H1 (cell line): ENCODE measurements around the gene PRKAG3. TPM values are rescaled to one million over a fixed set of nuclear protein-coding genes. Genes with fewer than 3 reads are reported as not detected.

Experiments
- CTCF ChIA-PET: fragments of 300-600 bp; sonication (Branson Sonifier 250); formaldehyde crosslinking; loops from one replicate; lab custom pipeline; 2021; ENCODE audit not compliant: partially characterized antibody; lab: Charles Lee
- POLR2A ChIA-PET: fragments of 300-600 bp; sonication (Branson Sonifier 250); formaldehyde crosslinking; loops from one replicate; lab custom pipeline; 2021; ENCODE audit warnings: inconsistent platforms; ENCODE audit not compliant: partially characterized antibody; lab: Charles Lee
- DNase-seq, 2 experiments: peaks; one replicate each; pipeline versions ENCODE4 v3.0.0 to v3.0.0-alpha.2; 2010 to 2022; ENCODE audit warnings: low spot score in 2 of 2, low read depth in 1 of 2, mixed read lengths in 1 of 2
- FAIRE-seq: peaks from 2 replicates; lab custom pipeline; 2011; peaks lifted over from hg19 to GRCh38; lab: Jason Lieb, UNC
- H2AFZ ChIP-seq: 2 replicates; pipeline ENCODE4 v1.8.1; 2012; ENCODE audit warnings: low read length, inconsistent platforms
- H2AK5ac ChIP-seq: 2 replicates; pipeline ENCODE4 v1.6.1; 2013; ENCODE audit warnings: low read depth, low read length
- H2BK120ac ChIP-seq: replicated peaks from 2 replicates; pipeline ENCODE3; 2013; ENCODE audit warnings: low read depth, low read length, inconsistent platforms
- H2BK12ac ChIP-seq: 2 replicates; pipeline ENCODE4 v1.6.1; 2013; ENCODE audit warnings: low read depth, low read length
- H2BK15ac ChIP-seq: 2 replicates; pipeline ENCODE4 v1.6.1; 2013; ENCODE audit warnings: low read length
- H2BK20ac ChIP-seq: 2 replicates; pipeline ENCODE4 v1.6.1; 2013; ENCODE audit warnings: low read length
- H2BK5ac ChIP-seq: 2 replicates; pipeline ENCODE4 v1.6.1; 2013; ENCODE audit warnings: low read depth, low read length
- H3K14ac ChIP-seq: 2 replicates; pipeline ENCODE4 v1.6.1; 2013; ENCODE audit warnings: inconsistent platforms; ENCODE audit not compliant: insufficient read length
- H3K18ac ChIP-seq: 2 replicates; pipeline ENCODE4 v1.6.1; 2013; ENCODE audit warnings: low read length; ENCODE audit errors: extremely low read depth
- H3K23ac ChIP-seq: 2 replicates; pipeline ENCODE4 v1.6.1; 2013; ENCODE audit warnings: inconsistent platforms; ENCODE audit not compliant: insufficient read length
- H3K23me2 ChIP-seq: 2 replicates; pipeline ENCODE4 v1.6.1; 2013; ENCODE audit warnings: low read depth, low read length
- H3K27ac ChIP-seq: 2 replicates; pipeline ENCODE4 v1.6.1; 2011; ENCODE audit warnings: low read depth, low read length, inconsistent platforms
- H3K27me3 ChIP-seq, 4 experiments: replicated peaks in 1 of 4; 1 replicate in 1 of 4; 2 replicates in 3 of 4; pipeline versions ENCODE4 v1.6.1 to v1.8.1; 2011 to 2013; ENCODE audit warnings: low read length in 3 of 4, mild to moderate bottlenecking in 3 of 4, inconsistent platforms in 2 of 4, mixed read lengths in 2 of 4, moderate library complexity in 1 of 4; ENCODE audit not compliant: control insufficient read depth in 3 of 4, insufficient read depth in 3 of 4; ENCODE audit errors: extremely low read depth in 1 of 4
- H3K36me3 ChIP-seq, 4 experiments: 2 replicates each; pipeline versions ENCODE4 v1.6.1 to v1.8.1; 2011 to 2013; ENCODE audit warnings: mild to moderate bottlenecking in 4 of 4, low read length in 3 of 4, moderate library complexity in 2 of 4, control low read depth in 1 of 4, inconsistent platforms in 1 of 4; ENCODE audit not compliant: insufficient read depth in 4 of 4, control insufficient read depth in 2 of 4
- H3K4ac ChIP-seq: replicated peaks from 2 replicates; pipeline ENCODE3; 2013; ENCODE audit warnings: low read length, low read depth, mixed read lengths, inconsistent platforms; ENCODE audit not compliant: insufficient read length
- H3K4me1 ChIP-seq, 4 experiments: replicated peaks in 1 of 4; 1 replicate in 1 of 4; 2 replicates in 3 of 4; pipeline versions ENCODE4 v1.6.1 to v1.8.1; 2011 to 2013; ENCODE audit warnings: low read length in 3 of 4, inconsistent platforms in 2 of 4, mixed read lengths in 1 of 4; ENCODE audit not compliant: insufficient read depth in 4 of 4, control insufficient read depth in 3 of 4
- H3K4me2 ChIP-seq, 2 experiments: 2 replicates each; pipeline versions ENCODE4 v1.6.1 to v1.8.1; 2011 to 2013; ENCODE audit warnings: low read depth in 2 of 2, low read length in 2 of 2, control low read depth in 1 of 2, inconsistent platforms in 1 of 2, mild to moderate bottlenecking in 1 of 2; ENCODE audit not compliant: insufficient read depth in 1 of 2
- H3K4me3 ChIP-seq, 4 experiments: fragments of 200-600, 300-600 bp in 1 of 4; sonication (generic), shearing (Covaris generic), sonication (Bioruptor Twin) in 1 of 4; 2 replicates each; pipeline versions ENCODE4 v1.5.1 to v1.8.1; 2011 to 2016; ENCODE audit warnings: low read length in 4 of 4, low read depth in 3 of 4, control low read depth in 2 of 4, inconsistent platforms in 2 of 4, mild to moderate bottlenecking in 2 of 4, mixed read lengths in 1 of 4, moderate library complexity in 1 of 4; ENCODE audit not compliant: insufficient read depth in 2 of 4; ENCODE audit errors: extremely low read depth in 1 of 4
- H3K56ac ChIP-seq: replicated peaks from 2 replicates; pipeline ENCODE3; 2013; ENCODE audit warnings: low read depth, mild to moderate bottlenecking, mixed read lengths, low read length, inconsistent platforms; ENCODE audit not compliant: insufficient read length
- H3K79me1 ChIP-seq: 2 replicates; pipeline ENCODE4 v1.6.1; 2013; ENCODE audit warnings: low read depth, low read length, control low read depth
- H3K79me2 ChIP-seq, 2 experiments: 2 replicates each; pipeline versions ENCODE4 v1.6.1 to v1.8.1; 2012 to 2013; ENCODE audit warnings: low read length in 2 of 2, mild to moderate bottlenecking in 2 of 2, inconsistent platforms in 1 of 2; ENCODE audit not compliant: insufficient read depth in 2 of 2, control insufficient read depth in 1 of 2
- H3K9ac ChIP-seq, 4 experiments: replicated peaks in 1 of 4; 1 replicate in 1 of 4; 2 replicates in 3 of 4; pipeline versions ENCODE4 v1.6.1 to v1.8.1; 2011 to 2013; ENCODE audit warnings: low read depth in 3 of 4, low read length in 3 of 4, control low read depth in 2 of 4, mild to moderate bottlenecking in 2 of 4, moderate library complexity in 2 of 4, inconsistent platforms in 1 of 4; ENCODE audit errors: extremely low read depth in 1 of 4
- H3K9me3 ChIP-seq, 2 experiments: 2 replicates each; pipeline versions ENCODE4 v1.6.1 to v1.8.1; 2012 to 2013; ENCODE audit warnings: mild to moderate bottlenecking in 2 of 2, moderate library complexity in 2 of 2, control low read depth in 1 of 2, inconsistent platforms in 1 of 2, low read depth in 1 of 2, low read length in 1 of 2, mixed read lengths in 1 of 2; ENCODE audit not compliant: insufficient read depth in 2 of 2
- H4K20me1 ChIP-seq, 2 experiments: replicated peaks in 1 of 2; 2 replicates each; pipeline versions ENCODE3 to v1.8.1; 2011 to 2013; ENCODE audit warnings: inconsistent platforms in 2 of 2, low read length in 2 of 2, mild to moderate bottlenecking in 1 of 2; ENCODE audit not compliant: insufficient read depth in 2 of 2, control insufficient read depth in 1 of 2
- H4K5ac ChIP-seq: 2 replicates; pipeline ENCODE4 v1.6.1; 2013; ENCODE audit warnings: low read length, low read depth, mixed read lengths, inconsistent platforms; ENCODE audit not compliant: insufficient read length
- H4K8ac ChIP-seq: 2 replicates; pipeline ENCODE4 v1.8.0; 2013; ENCODE audit warnings: mild to moderate bottlenecking, moderate library complexity, low read length, inconsistent platforms; ENCODE audit not compliant: insufficient read depth; ENCODE audit errors: extremely low read depth
- H4K91ac ChIP-seq: replicated peaks from 2 replicates; pipeline ENCODE3; 2013; ENCODE audit warnings: low read length, mixed read lengths, inconsistent platforms; ENCODE audit not compliant: insufficient read length
- FOSL1 ChIP-seq: IDR thresholded peaks from 2 replicates; pipeline ENCODE4 v1.6.1; 2011; ENCODE audit warnings: mild to moderate bottlenecking, low read depth, low read length, moderate library complexity; ENCODE audit not compliant: insufficient read depth
- WGBS, 2 experiments: shearing (Covaris generic) in 1 of 2; methylation state at CpG; one replicate each; pipeline versions ENCODE4 v1.1.6 to v1.1.7; 2013 to 2015; ENCODE audit warnings: low lambda C conversion rate in 2 of 2, mixed read lengths in 2 of 2, inconsistent platforms in 1 of 2, low coverage in 1 of 2, missing lambda C conversion rate in 1 of 2; ENCODE audit not compliant: insufficient replicate concordance in 2 of 2, insufficient coverage in 1 of 2, insufficient read length in 1 of 2; ENCODE audit errors: extremely low coverage in 1 of 2, missing lambda C conversion rate in 1 of 2; 5-methylcytosine and 5-hydroxymethylcytosine counted together
- polyA plus RNA-seq, 7 experiments: library from polyadenylated mRNA; depleted of rRNA in 3 of 7; stranded (reverse) in 5 of 7; unstranded in 2 of 7; fragments of >200 nt in 5 of 7; fragments of 200-250 nt in 2 of 7; gene quantifications; 1 replicate in 5 of 7; 2 replicates in 1 of 7; 4 replicates in 1 of 7; pipeline versions ENCODE4 v1.2.1 to v1.2.3, GENCODE V29; 2011 to 2013; ENCODE audit warnings: missing spikeins in 2 of 7, mixed read lengths in 2 of 7
- total RNA-seq: library from RNA; stranded (reverse); fragmentation: NEBNext Ultra II Directional; extraction: Animal tissue kit (Norgen Biotek cat#: 25700); gene quantifications from 2 replicates; pipeline ENCODE4 v1.2.1, GENCODE V29; 2021

Gene PRKAG3
- total and polyA plus RNA-seq, 2 of the 8 experiments (the other 6 are each of a cell fraction or from before 2014, with no cell fraction given): not detected

GRCh38 chr2:218837495-218837894 lies 5.9 kb upstream of the PRKAG3 start:
- Histone ChIP-seq H3K4me3 (no peak overlapping the region), H2BK15ac (no peak overlapping the region), H2BK120ac (no peak overlapping the region), H3K4me1 (peaks cover 0 to 3% (median 0%) of the 10 kb centered on the region in 4 experiments; a peak in 1 of 7 replicates)
- CTCF ChIA-PET: interaction anchor here (2.3 to 2.8 kb wide), 2 partner anchors 11 to 14 kb away, joined by 11 to 15 read pairs; no protein-coding TSS in a partner anchor
- no peak for TF ChIP-seq FOSL1
- TF ChIP-seq, all 59 proteins: peak for 0
- no peak overlapping the region for H3K4ac ChIP-seq
- H4K91ac ChIP-seq: no peak overlapping the region
- H3K27me3 ChIP-seq: no peaks in the 10 kb centered on the region; a peak in 1 of 7 replicates
- no peak overlapping the region for H3K9ac ChIP-seq
- no peak overlapping the region for H2BK20ac ChIP-seq
- no peak overlapping the region for H3K27ac ChIP-seq
- H4K8ac ChIP-seq: no peak overlapping the region
- H3K36me3 ChIP-seq: no peaks in the 10 kb centered on the region
- no peak overlapping the region for H4K5ac ChIP-seq
- H3K9me3 ChIP-seq: no peaks in the 10 kb centered on the region
- H3K79me1 ChIP-seq: no peaks in the 10 kb centered on the region
- H3K23me2 ChIP-seq: no peaks in the 10 kb centered on the region
- H3K14ac ChIP-seq: no peak overlapping the region
- POLR2A ChIA-PET: no interaction called here
- H2AK5ac ChIP-seq: no peak overlapping the region
- H2AFZ ChIP-seq: no peak overlapping the region
- DNase-seq: no peak
- no peak for FAIRE-seq
- H2BK12ac ChIP-seq: no peak overlapping the region
- no peaks in the 10 kb centered on the region for H4K20me1 ChIP-seq
- no peak overlapping the region for H2BK5ac ChIP-seq
- H3K4me2 ChIP-seq: no peak overlapping the region
- H3K79me2 ChIP-seq: no peaks in the 10 kb centered on the region
- no peak overlapping the region for H3K56ac ChIP-seq
- 79% methylated on average over 2 of the region's 2 CpGs; no CpG with 5 or more reads in 1 of the 2 experiments for WGBS, 2 experiments
- no peak overlapping the region for H3K18ac ChIP-seq
- H3K23ac ChIP-seq: no peak overlapping the region
